ENCODE results near the gene CBX6. TPM values are rescaled to one million over a fixed set of nuclear protein-coding genes. Genes with fewer than 3 reads are reported as not detected.

CBX6 gene
- total and polyA plus RNA-seq, 9 of the 15 experiments (the other 6 are each of a cell fraction or from before 2014, with no cell fraction given): 0.75 to 31.6 (median 8.0) TPM

DNA sequence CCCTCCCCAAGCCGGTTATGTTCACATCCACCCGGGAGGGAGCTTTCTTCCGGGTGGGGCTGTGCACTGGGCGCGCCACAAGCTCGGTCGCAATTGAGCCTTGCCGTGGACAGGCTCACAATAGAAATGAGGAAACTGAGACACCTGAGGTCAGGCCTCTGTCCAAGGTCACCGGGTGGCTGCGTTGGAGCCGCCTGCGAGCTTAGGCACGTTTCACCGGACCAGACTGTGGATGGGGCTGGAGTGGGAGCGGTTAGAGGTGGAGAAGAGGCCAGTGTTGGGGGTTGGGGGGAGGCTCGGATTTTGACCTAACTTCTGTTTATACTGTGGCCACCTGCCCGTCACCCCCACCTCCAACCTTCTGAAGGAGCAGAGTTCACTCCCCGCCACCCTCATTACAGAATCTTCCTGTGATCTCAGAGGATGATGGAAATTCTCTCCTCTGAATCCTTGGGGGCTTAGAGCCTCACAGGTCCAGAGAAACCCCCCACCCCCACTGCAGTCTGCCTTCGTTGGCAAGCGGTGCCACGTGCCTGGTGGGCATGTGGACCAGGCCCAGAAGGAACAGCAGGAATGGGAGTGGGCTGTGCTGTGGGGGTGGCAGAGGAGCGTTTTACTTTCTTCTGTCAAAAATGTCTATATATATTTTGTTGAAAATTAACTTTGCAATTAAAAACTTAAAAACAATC lies 27.6 kb downstream of the CBX6 start:
- Histone ChIP-seq H3K27me3 (ENCODE audit: control insufficient read depth in 2 of 2, insufficient read depth in 2 of 2, low read length in 2 of 2) (no peaks in the 10 kb centered on the region), H3K4me3 (peak overlapping the region; percentile 38), H3K27ac (ENCODE audit: extremely low read depth, low read depth, low read length) (peak overlapping the region; percentile 65; the same call in 1 of the 3 replicates), H4K20me1 (replicated peaks; ENCODE audit: control insufficient read depth, insufficient read depth, low read length) (no peaks in the 10 kb centered on the region), H3K4me1 (replicated peaks in 1 of 2; ENCODE audit: control insufficient read depth in 2 of 2, insufficient read depth in 2 of 2, low read length in 2 of 2) (peaks cover 13 to 49% of the 10 kb centered on the region in 2 experiments; a peak in 4 of 5 replicates), H3K9ac (ENCODE audit: insufficient read depth in 1 of 2, low read depth in 2 of 2, low read length in 2 of 2) (peak overlapping the region in 1 of 2 experiments; percentile 83; a peak in 3 of 4 replicates), H3K36me3 (ENCODE audit: control insufficient read depth, insufficient read depth, low read length) (no peaks in the 10 kb centered on the region), H3K9me1 (ENCODE audit: control insufficient read depth, insufficient read depth, low read length) (peaks cover 3% of the 10 kb centered on the region), H3K9me3 (replicated peaks; ENCODE audit: control insufficient read depth, insufficient read depth, low read depth, low read length) (no peaks in the 10 kb centered on the region), H3K4me2 (ENCODE audit: insufficient read depth, low read length) (peak overlapping the region; percentile 26; the same call in 1 of the 2 replicates), H2AFZ (ENCODE audit: low read depth, low read length) (peak overlapping the region; percentile 62), H3K79me2 (ENCODE audit: control insufficient read depth, insufficient read depth, low read length) (no peaks in the 10 kb centered on the region)
- FAIRE-seq (peak; percentile 51), DNase-seq (ENCODE audit: extremely low read depth in 1 of 4, low spot score in 3 of 4) (peak in 1 of 4 experiments; percentile 56), ATAC-seq (peak; percentile 51)
- in situ Hi-C loops (cut with MboI): no loop called here
- WGBS (ENCODE audit: insufficient coverage, low coverage, missing lambda C conversion rate): 31% methylated on average over 13 of the region's 22 CpGs
- ChIA-PET CTCF (ENCODE audit: low intra/inter-chr PET ratio) (no interaction called here), POLR2A (interaction anchor here (0.6 to 1.9 kb wide), 3 partner anchors 27 to 75 kb away, joined by 3 to 6 read pairs (median 4); no protein-coding TSS in a partner anchor)
- no TSS peak for BruUV-seq (replicated peaks)
- intact Hi-C loops (cut with micrococcal nuclease): loop anchor here (5.0 kb wide), 1 partner anchor 77 kb away; no protein-coding TSS in a partner anchor
- TF ChIP-seq, protein P1, sequence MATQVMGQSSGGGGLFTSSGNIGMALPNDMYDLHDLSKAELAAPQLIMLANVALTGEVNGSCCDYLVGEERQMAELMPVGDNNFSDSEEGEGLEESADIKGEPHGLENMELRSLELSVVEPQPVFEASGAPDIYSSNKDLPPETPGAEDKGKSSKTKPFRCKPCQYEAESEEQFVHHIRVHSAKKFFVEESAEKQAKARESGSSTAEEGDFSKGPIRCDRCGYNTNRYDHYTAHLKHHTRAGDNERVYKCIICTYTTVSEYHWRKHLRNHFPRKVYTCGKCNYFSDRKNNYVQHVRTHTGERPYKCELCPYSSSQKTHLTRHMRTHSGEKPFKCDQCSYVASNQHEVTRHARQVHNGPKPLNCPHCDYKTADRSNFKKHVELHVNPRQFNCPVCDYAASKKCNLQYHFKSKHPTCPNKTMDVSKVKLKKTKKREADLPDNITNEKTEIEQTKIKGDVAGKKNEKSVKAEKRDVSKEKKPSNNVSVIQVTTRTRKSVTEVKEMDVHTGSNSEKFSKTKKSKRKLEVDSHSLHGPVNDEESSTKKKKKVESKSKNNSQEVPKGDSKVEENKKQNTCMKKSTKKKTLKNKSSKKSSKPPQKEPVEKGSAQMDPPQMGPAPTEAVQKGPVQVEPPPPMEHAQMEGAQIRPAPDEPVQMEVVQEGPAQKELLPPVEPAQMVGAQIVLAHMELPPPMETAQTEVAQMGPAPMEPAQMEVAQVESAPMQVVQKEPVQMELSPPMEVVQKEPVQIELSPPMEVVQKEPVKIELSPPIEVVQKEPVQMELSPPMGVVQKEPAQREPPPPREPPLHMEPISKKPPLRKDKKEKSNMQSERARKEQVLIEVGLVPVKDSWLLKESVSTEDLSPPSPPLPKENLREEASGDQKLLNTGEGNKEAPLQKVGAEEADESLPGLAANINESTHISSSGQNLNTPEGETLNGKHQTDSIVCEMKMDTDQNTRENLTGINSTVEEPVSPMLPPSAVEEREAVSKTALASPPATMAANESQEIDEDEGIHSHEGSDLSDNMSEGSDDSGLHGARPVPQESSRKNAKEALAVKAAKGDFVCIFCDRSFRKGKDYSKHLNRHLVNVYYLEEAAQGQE (IDR thresholded peaks at IDR 0.05; ENCODE audit: borderline replicate concordance): peak; percentile 15; the same call in 1 of the 2 replicates
- TF ChIP-seq, protein P1 (CRISPR knock-in tag; IDR thresholded peaks at IDR 0.05; ENCODE audit: low read depth): no peak
- TF ChIP-seq ESRRA (IDR thresholded peaks at IDR 0.05; ENCODE audit: borderline replicate concordance, low read depth) (peak; percentile 90), ZBTB7A (IDR thresholded peaks at IDR 0.05; ENCODE audit: borderline replicate concordance, control insufficient read depth, low read depth, low read length) (no peak), U2AF1 (optimal IDR thresholded peaks at IDR 0.05; ENCODE audit: low read depth, low read length) (no peak), CBFA2T3 (IDR thresholded peaks at IDR 0.05) (peak; percentile 26; the same call in 1 of the 2 replicates)
- TF ChIP-seq, protein P2, sequence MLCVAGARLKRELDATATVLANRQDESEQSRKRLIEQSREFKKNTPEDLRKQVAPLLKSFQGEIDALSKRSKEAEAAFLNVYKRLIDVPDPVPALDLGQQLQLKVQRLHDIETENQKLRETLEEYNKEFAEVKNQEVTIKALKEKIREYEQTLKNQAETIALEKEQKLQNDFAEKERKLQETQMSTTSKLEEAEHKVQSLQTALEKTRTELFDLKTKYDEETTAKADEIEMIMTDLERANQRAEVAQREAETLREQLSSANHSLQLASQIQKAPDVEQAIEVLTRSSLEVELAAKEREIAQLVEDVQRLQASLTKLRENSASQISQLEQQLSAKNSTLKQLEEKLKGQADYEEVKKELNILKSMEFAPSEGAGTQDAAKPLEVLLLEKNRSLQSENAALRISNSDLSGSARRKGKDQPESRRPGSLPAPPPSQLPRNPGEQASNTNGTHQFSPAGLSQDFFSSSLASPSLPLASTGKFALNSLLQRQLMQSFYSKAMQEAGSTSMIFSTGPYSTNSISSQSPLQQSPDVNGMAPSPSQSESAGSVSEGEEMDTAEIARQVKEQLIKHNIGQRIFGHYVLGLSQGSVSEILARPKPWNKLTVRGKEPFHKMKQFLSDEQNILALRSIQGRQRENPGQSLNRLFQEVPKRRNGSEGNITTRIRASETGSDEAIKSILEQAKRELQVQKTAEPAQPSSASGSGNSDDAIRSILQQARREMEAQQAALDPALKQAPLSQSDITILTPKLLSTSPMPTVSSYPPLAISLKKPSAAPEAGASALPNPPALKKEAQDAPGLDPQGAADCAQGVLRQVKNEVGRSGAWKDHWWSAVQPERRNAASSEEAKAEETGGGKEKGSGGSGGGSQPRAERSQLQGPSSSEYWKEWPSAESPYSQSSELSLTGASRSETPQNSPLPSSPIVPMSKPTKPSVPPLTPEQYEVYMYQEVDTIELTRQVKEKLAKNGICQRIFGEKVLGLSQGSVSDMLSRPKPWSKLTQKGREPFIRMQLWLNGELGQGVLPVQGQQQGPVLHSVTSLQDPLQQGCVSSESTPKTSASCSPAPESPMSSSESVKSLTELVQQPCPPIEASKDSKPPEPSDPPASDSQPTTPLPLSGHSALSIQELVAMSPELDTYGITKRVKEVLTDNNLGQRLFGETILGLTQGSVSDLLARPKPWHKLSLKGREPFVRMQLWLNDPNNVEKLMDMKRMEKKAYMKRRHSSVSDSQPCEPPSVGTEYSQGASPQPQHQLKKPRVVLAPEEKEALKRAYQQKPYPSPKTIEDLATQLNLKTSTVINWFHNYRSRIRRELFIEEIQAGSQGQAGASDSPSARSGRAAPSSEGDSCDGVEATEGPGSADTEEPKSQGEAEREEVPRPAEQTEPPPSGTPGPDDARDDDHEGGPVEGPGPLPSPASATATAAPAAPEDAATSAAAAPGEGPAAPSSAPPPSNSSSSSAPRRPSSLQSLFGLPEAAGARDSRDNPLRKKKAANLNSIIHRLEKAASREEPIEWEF (CRISPR knock-in tag; IDR thresholded peaks at IDR 0.05): no peak

Data from K562 (cell line).